Calu3 (cell line): ENCODE results near the gene PAPPA. TPM values are rescaled to one million over a fixed set of nuclear protein-coding genes. Genes with fewer than 3 reads are reported as not detected.

Experiments
- BruUV-seq: library from RNA; stranded (reverse); fragments of 400-500 nt; replicated peaks from 2 replicates; lab custom pipeline; 2021; lab: Mats Ljungman, UMichigan
- CTCF ChIA-PET: fragments of 300-600 bp; sonication (Branson Sonifier 250); formaldehyde crosslinking; loops from one replicate; lab custom pipeline; 2022; ENCODE audit warnings: antibody characterized with exemption; lab: Charles Lee
- DNase-seq: peaks from one replicate; pipeline ENCODE4 v3.0.0; 2022
- H3K27ac Mint-ChIP-seq: one replicate; pipeline ENCODE4 v1.8.0; 2022; ENCODE audit warnings: mixed read lengths; ENCODE audit not compliant: unreplicated experiment
- H3K27me3 Mint-ChIP-seq: one replicate; pipeline ENCODE4 v1.8.0; 2022; ENCODE audit warnings: mixed read lengths; ENCODE audit not compliant: unreplicated experiment
- H3K36me3 Mint-ChIP-seq: one replicate; pipeline ENCODE4 v1.8.0; 2022; ENCODE audit warnings: mild to moderate bottlenecking, moderate library complexity, mixed read lengths; ENCODE audit not compliant: insufficient read depth, unreplicated experiment
- H3K4me1 Mint-ChIP-seq: one replicate; pipeline ENCODE4 v1.8.0; 2022; ENCODE audit warnings: mild to moderate bottlenecking, low read depth, mixed read lengths; ENCODE audit not compliant: unreplicated experiment
- H3K4me3 Mint-ChIP-seq: one replicate; pipeline ENCODE4 v1.8.0; 2022; ENCODE audit warnings: mild to moderate bottlenecking, low read depth, moderate library complexity, mixed read lengths; ENCODE audit not compliant: unreplicated experiment
- H3K9me3 Mint-ChIP-seq: one replicate; pipeline ENCODE4 v1.8.0; 2022; ENCODE audit warnings: low read depth, mixed read lengths; ENCODE audit not compliant: unreplicated experiment
- CTCF ChIP-seq: fragments of 200-600 bp; IDR thresholded peaks from one replicate; pipeline ENCODE4 v1.8.0; 2022; ENCODE audit warnings: antibody characterized with exemption; ENCODE audit not compliant: unreplicated experiment
- intact Hi-C: fragments of 100-400 bp; cut with micrococcal nuclease; formaldehyde crosslinking; loops from one replicate; pipeline ENCODE4 v1.10.0; 2022; ENCODE audit not compliant: unreplicated experiment
- total RNA-seq: library from RNA; stranded (reverse); gene quantifications from 2 replicates; pipeline ENCODE4 v1.2.3, GENCODE V29; 2022

Gene PAPPA
- total RNA-seq, 1 experiment from 2014 or later = not detected

- DNase-seq = no peak
- Mint-ChIP-seq H3K36me3 (peaks cover 5% of the 10 kb centered on the region), H3K27me3 (no peaks in the 10 kb centered on the region), H3K27ac (no peak overlapping the region), H3K4me1 (no peaks in the 10 kb centered on the region), H3K9me3 (peaks cover 2% of the 10 kb centered on the region), H3K4me3 (no peak overlapping the region)
- TF ChIP-seq CTCF = no peak
- CTCF ChIA-PET = no interaction called here
- BruUV-seq = no TSS peak
- intact Hi-C loops = no loop called here
Measured at GRCh38 chr9:116383936-116384335, 230.3 kb downstream of the PAPPA start.

GRCh38 chr9:116387934-116388698 lies 234.5 kb downstream of the PAPPA start:
- Mint-ChIP-seq H3K27ac (no peak overlapping the region), H3K36me3 (no peaks in the 10 kb centered on the region), H3K9me3 (peaks cover 2% of the 10 kb centered on the region), H3K4me1 (no peaks in the 10 kb centered on the region), H3K4me3 (no peak overlapping the region), H3K27me3 (no peaks in the 10 kb centered on the region)
- intact Hi-C loops = no loop called here
- BruUV-seq = no TSS peak
- no peak for TF ChIP-seq CTCF
- CTCF ChIA-PET = no interaction called here
- DNase-seq = no peak

GRCh38 chr9:116389541-116390302 lies 236.1 kb downstream of the PAPPA start:
- Mint-ChIP-seq H3K9me3 (peaks cover 5% of the 10 kb centered on the region), H3K4me1 (no peaks in the 10 kb centered on the region), H3K36me3 (no peaks in the 10 kb centered on the region), H3K4me3 (no peak overlapping the region), H3K27me3 (no peaks in the 10 kb centered on the region), H3K27ac (no peak overlapping the region)
- CTCF ChIA-PET = no interaction called here
- DNase-seq = no peak
- intact Hi-C loops = no loop called here
- TF ChIP-seq CTCF = no peak
- no TSS peak for BruUV-seq

DNA sequence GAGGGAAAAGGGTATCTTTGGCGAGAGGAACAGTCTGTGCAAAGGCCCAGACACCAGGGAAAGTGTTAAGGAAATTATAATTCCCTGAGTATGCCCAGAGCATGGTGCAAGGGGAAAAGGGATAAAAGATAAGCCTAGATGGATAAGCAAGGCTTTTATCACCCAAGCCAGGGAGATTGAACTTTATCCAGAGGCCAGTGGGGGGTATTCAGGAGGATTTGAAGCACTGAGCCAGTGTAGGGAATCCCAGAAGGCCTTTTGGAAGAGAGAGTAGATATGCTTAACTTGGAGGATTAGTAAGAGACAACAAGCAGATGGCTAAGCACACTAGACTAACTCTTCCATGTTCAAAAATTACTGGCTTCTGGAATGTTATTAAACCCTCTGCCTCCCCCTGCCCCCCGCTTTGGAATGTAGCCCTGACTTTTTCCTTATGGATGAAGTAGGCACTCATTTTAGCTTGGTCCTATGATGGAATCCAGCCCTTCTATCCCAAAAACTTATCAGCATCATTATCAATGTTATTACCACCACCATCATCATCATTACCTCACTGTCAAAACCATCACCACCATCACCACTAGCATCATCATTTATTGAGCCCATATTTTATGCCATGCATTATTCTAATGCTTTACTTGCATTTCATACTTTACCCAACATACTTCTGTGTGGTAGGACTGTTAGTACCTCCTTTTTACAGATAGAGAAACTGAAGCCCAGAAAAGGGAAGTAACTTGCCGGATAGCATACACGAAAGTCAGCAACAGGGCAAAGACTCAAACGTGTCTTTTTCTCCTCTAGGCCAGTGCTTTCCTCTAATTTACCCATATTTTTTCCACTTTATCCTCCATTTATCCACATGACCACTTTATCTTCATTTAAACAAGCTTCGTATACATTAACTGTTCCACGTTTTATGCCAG lies 237.0 kb downstream of the PAPPA start:
- BruUV-seq = no TSS peak
- no peaks in the 10 kb centered on the region for H3K36me3 Mint-ChIP-seq
- DNase-seq = no peak
- no peak overlapping the region for H3K27ac Mint-ChIP-seq
- intact Hi-C loops = no loop called here
- TF ChIP-seq CTCF = no peak
- H3K4me1 Mint-ChIP-seq = no peaks in the 10 kb centered on the region
- no peaks in the 10 kb centered on the region for H3K27me3 Mint-ChIP-seq
- CTCF ChIA-PET = interaction anchor here (0.6 kb wide), 1 partner anchor 21 kb away, joined by 5 read pairs; no protein-coding TSS in a partner anchor
- H3K4me3 Mint-ChIP-seq = no peak overlapping the region
- H3K9me3 Mint-ChIP-seq = peaks cover 5% of the 10 kb centered on the region
